CD4-positive, alpha-beta T cell treated with Interleukin-12 subunit alpha and Interleukin-12 subunit beta, for 1 hour (primary cell): ENCODE measurements around the gene ACYP2.
A peak's percentile ranks its signal among the peaks of the same experiment; 100 is the strongest.
"Not testable (repeated sequence)": the region's sequence is repeated elsewhere in the genome, so short reads cannot be mapped to it uniquely, and the experiment has no call there.

Source experiments
- DNase-seq: peaks from one replicate; pipeline ENCODE4 v3.0.0-alpha.2; 2020

ACYP2 gene

DNA sequence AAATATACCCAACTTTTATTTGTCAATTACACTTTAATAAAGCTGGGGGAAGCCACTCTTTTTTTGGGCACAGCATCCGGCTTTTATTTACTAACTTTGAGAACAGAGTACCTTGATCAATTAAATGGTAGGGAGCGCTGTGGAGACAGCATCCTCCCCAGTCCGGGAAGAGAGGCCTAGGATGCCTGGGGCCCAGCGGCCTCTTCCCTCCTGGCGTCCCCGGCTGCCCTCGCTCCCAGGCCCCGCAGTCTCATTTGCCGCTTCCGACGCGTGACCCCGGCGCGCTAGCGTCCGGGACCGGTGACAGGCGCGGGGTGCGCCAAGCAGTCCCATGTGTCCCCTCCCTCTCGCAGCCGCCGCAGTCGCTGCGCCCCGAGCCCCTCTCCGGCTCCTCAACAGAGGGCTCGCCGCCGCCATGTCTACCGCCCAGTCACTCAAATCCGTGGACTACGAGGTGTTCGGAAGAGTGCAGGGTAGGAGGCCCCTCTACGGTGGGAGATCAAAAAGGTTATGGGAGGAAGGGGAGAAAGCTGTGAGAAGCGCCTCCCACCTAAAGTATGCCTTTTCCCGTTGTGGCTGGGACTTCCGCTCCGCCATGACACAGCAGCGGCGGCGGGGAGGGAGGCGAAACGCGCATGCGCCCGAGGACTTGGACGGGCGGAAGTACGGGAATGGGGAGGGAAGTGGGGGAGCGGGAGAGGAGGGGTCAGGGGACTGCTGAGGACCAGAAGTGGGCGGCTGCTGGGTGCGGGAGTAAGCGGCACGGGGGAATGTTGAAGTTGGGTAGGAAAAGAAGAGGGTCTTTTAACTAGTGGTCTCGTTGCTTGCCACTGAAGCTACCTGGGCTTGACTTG lies at the start of gene ACYP2:
Gene ACYP2, plus strand, starts transcription at position 332 of the 854 bp plus-strand sequence.
- peak; percentile 92 for DNase-seq

DNA sequence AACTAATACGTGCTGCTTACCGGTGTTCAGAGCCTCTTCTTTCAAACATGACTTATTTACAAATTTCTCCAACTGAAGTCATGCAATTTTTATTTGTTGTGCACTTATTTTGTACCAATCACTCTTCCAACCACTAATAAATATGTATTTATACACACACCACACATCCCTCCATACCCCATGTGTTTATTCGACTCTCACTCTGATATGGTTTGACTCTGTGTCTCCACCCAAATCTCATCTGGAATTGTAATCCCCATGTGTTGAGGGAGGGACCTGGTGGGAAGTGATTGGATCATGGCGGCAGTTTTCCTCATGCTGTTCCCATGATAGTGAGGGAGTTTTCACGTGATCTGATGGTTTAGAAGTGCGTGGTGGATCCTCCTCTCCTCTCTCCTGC lies 49.5 kb upstream of the ACYP2 start:
- DNase-seq = no peak

DNA sequence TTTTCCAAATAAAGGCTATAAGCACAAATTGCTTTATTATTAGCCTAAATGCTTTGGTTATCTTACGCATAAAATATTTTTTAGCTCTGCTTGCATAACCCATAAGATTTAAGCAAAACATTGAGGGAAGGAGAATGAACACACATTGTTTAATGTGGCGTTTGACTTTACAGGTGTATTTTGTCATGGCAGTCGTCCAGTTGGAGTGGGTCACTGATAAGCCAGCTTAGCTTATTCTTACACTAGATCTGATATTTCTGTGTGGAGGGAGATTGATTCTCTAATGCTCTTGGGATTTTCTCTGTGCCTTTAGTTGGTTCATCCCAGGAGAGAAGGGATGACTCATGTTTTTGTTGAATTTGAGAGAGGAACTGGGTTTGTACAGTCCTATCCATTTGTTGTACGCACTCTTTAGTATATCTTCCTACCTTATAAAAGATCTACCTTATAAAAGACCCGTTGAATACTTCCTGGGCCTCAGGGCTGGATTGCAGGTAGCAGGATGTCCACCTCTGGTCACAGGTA lies 47.5 kb upstream of the ACYP2 start:
- no peak for DNase-seq

DNA sequence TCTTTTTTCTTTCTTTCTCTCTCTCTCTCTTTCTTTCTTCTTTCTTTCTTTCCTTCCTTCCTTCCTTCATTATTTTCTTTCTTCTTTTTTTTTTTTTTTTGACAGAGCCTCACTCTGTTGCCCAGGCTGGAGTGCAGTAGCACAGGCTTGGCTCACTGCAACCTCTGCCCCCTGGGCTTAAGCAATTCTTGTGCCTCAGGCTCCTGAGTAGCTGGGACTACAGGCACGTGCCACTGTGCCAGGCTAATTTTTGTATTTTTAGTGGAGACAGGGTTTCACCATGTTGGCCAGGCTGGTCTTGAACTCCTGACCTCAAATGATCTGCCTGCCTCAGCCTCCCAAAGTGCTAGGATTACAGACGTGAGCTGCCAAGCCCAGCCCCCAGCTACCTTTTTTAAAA lies 42.9 kb upstream of the ACYP2 start:
- DNase-seq = not testable (repeated sequence)

DNA sequence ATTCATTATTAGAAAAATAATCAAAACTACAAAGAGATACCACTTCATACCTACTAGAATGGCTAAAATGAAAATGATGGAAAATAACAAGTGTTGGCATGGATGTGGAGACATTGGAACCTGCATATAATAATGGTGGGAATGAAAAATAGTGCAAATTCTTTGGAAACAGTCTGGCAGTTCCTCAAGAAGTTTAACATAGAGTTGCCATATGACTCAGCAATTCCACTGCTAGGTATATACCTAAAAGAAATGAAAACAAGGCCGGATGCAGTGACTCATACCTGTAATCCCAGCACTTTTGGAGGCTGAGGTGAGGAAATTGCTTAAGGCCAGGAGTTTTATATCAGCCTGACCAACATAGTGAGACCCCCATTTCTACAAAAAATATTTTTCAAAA lies 41.6 kb upstream of the ACYP2 start:
- peak; percentile 16 for DNase-seq

DNA sequence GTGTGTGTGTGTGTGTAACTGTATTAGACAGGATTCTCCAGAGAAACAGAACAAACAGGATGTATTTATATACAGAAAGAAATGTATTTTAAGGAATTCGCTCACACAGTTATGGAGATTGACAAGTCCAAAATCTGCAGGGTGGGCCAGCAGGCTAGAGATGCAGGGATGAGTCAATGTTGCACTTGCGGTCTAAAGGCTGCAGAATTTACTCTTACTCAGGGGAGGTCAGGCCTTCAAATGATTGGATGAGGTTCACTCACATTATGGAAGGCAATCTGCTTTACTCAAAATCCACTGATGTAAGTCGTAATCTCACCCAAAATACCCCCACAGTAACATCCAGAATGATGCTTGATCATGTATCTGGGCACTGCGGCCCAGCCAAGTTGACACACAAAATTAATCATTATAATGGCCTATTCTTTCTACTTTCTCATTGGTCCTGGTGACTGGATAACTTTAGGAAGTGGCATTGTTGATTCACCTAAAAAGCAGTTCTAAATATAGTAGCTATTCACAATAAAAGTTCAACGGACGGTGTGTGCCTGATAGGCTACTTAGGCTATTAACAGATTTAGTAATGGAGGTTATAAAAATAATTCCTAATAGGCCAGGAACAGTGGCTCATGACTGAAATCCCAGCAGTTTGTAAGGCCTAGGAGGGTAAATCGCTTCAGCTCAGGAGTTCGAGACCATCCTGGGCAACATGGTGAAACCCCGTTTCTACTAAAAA lies 40.6 kb upstream of the ACYP2 start:
- no peak for DNase-seq

DNA sequence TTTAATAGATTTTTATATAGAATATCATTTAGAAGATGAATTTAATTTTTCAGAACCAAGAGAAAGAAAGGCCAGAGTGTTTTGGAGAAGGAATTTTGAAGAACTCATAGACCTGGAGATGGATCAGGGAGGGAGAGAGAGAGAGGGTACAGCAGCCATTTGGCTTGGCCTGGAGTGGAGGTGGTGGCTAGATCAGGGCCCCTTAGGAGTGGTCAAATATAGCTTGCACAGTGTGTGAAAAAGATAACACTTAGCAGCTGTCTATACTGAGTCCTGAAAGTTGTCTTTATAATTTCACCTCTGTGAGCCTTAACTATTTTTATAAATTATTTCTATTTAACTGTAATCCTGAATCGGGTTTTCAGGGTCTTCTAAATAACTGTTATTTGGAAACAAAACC lies 38.8 kb upstream of the ACYP2 start:
- no peak for DNase-seq

DNA sequence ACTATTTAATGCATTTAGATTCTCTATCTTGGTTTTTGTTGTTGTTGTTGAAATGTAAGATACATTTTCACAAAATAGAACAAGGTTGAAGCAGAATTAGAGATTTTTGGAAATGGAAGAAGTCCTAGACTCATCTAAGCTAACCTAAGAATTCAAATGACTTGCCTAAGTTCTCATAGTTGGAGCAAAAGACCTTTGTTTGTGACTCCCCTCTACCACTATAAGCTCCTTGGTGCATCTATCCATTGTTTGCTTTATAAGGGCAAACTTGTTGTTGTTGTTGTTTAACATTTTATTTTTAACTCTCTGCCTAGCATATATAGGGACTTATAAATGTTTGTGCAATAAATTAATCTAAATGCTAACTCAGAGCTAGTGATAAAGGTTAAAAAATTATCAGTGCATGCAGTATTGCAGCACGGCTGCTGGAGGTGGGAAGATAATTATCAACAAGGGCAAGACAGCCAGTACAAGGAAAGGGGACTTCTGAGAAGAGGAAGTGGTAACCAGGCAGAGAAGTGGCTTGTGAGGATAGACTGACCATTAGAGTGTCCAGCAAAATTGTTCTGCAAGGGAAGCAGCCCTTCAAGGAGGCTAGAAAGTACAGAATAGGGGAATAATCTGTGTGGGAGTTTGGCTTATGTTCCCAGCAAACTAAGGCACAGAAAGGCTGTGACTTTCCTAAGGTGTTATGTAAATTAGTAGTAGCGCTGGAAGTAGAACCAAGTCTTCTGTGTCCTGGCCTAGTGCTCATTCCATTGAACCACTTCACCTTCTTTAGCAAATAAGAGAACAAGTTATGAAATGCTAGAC lies 38.1 kb upstream of the ACYP2 start:
- no peak for DNase-seq

DNA sequence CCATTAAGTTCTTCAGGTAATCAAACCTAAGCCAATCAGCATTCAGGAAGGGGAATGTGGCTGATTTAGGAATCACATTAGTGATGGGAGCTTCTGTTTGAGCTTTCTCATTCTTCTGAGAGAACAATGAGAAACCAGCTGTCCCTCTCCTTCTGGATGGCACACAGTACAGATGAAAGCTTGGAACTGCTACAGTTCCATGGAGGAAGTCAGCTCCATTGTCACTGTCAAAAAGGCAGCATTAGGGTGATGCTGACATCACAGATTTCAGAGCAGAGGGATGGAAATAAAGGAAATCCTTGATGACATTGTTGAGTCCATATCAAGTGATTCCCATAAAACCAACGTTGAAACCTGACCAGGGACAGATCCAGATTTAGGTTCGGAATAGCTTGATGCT lies 36.1 kb upstream of the ACYP2 start:
- DNase-seq = no peak

DNA sequence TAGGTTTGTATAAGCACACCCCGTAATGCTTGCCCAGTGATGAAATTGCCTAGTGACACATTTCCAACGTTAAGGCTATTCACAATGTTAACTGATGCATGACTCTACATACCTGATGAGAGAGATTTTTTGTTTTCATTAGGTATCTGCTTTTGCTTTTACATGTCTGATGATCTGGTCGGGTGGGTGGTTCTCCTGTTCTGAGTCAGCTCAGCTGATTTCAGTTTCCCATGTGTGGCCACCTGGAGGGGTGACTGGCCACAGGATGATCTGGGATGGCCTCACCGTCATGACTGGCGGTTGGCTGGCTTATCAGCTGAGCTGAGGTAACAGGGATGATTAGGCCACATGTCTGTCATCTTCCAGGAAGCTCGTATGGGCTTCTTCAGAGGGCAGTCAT lies 33.8 kb upstream of the ACYP2 start:
- no peak for DNase-seq

DNA sequence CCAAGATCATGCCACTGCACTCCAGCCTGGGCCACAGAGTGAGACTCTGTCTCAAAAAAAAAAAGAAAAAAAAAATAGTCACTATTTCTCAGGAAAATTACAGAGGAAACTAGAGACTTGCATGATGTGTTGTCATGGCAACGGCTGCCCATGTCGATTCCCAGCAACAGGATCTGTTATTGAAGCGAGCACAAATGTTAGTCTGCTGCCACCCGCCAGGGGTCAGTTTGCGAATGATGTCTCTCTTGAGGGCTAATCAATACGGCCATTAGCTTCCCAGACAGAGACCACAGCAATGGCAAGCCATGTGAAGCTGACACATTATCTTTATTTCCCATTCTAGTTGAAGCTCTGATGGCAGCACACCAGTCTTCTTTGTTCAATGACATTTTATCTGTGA lies 32.4 kb upstream of the ACYP2 start:
- no peak for DNase-seq

DNA sequence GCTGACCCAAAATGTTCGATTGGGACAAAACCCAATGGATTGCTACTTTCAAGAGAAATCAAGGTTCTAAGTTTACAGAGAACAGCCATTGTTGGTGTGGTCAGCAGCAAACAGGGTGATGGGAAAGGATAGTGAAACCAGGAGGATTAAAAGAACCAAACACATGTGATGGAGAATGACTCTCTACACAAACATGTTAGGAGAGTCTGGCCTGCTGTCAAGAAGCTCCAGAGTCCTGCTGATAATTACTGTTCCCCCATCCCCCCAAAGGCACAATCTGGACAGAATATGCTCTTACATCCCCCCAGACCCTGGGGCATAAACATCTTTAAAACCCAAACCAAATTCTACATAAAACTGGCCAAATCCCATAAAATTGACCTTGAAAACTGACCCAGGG lies 32.0 kb upstream of the ACYP2 start:
- DNase-seq = no peak

DNA sequence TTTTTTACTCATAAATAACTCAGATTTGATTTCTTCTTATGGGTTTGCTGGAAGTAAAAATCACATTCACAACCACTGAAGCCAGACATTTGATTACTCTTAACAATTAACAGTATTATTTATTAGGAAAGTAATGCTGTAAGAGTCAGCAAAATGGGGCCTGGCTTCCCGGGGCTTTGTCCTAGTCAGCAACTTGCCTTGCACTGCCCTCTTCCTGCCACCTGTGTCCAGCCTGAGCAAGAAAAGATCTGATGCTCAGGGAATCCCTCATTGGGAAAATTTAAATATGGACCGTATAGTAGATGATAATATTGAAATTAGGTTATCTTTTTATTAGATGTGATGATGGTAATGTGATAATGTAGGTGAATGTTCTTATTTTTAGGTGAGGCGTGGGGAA lies 30.8 kb upstream of the ACYP2 start:
- DNase-seq = no peak

DNA sequence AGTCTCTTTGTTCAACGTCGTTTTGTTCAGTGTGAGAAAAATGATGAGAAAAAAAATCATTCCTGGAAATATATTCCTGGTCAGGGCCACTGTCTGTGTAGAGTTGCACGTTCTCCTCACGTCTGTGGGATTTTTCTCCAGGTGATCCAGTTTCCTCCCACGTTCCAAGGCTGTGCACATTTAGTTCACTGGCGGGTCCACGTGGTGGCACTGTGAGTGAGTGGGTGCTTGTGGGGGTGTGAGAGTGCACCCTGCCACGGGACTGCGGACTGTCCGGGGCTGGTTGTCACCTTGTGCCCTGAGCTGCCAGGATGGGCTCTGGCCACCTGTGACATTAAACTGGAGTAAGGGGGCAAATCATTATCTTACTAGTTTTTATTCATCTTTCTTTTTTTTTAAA lies 30.3 kb upstream of the ACYP2 start:
- no peak for DNase-seq

DNA sequence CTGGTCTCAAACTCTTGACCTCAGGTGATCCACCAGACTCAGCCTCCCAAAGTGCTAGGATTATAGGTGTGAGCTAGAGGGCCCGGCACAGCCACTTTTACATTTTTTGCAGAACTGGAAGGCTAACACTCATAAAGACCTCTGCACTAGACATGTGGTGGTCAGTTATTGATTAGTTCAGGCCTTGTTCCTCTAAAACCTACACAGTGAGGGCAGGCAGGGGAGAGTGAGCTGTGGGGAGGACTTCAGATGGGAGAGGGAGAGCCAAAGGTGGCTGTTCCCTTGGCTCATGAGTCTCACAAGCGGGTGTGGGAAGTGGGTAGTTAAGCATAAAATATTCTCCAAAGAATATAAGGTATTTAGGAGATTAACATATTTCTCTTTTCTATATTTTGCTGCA lies 29.3 kb upstream of the ACYP2 start:
- DNase-seq = no peak

DNA sequence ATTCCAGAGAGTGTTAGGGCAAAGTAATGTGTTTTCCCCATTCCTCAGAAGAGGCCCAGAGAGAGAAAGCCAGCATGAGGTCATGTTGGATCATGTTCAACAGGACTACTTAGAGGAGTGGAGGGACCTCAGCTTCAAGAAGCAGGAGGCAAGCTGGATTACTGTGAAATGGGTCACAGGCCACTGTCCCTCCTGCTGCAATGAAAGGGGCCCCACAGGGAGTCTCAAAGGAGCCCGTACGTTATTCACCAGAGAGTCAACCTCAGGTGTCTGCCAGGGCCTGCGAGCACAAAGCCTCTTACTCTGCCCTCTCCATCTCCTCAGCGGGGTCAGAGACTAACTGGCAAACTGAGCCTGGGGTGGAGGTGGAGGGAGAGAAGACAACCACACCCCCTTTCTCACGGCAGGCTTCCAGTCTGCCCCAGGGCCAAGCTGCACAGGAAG lies 27.2 kb upstream of the ACYP2 start:
- no peak for DNase-seq

DNA sequence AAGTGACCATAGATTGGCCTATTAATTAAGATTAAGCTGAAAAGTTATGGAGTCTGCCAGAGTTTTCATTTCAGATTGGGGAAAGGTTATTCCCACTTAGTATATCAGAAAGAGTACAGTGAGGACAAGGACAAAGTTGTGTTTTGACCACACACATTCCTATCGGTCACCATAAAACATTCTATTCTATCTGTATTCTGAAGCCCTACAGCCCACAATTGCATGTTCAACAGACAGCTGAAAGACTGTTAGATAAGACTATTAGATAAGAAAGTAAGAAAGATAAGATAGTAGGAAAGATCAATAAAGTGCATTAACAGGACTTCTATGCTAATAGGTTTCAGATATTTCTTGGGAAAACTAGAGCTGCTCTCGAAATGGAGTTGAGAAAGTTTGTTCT lies 26.7 kb upstream of the ACYP2 start:
- DNase-seq = no peak

DNA sequence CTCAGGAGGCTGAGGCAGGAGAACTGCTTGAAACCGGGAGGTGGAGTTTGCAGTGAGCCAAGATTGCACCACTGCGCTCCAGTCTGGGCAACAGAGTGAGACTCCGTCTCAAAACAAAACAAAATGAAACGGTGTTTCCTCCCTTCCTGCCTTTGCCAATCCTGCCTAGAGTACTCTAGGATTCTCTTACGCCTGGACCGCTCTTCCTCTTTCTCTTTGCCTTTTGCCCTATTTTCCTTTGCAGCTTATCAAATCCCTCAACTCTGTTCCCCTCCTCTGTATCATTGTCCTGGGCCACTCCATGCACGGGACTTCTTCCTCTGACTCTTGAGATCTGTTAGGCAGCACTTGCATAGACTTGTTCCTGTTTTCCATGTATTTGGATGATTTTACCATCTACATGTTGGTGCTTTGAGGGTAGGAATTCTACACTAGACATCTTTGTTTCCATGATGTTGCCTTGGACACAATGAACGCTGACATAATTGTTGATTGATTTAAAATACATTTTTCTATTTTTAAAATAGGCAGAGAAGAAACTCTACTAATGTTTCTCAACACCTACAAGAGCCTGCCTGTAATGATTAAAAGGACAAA lies 24.8 kb upstream of the ACYP2 start:
- DNase-seq = no peak

DNA sequence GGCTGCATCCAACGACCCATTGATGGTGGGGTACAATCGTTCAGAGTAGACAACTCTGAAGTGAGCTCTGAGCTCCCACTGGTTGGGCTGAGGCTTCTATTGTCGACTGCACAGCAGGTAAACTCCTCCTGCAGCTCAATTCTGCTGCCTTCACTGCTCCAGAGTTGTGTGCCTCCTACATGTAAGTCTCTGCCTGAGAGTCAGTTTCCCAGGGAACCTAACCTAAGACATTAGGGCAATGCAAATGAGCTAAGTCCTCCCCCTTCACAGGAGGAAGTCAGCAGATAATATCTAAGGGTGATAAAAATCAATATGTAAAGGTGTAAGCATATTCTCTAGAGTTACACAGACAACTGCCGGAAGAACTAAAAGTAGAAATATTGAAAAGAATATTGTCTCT lies 22.5 kb upstream of the ACYP2 start:
- peak; percentile 40 for DNase-seq

DNA sequence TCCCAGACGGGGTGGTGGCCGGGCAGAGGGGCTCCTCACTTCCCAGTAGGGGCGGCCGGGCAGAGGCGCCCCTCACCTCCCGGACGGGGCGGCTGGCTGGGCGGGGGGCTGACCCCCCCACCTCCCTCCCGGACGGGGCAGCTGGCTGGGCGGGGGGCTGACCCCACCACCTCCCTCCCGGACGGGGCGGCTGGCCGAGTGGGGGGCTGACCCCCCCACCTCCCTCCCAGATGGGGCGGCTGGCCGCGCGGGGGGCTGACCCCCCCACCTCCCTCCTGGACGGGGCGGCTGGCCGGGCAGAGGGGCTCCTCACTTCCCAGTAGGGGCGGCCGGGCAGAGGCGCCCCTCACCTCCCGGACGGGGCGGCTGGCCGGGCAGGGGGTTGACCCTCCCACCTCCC lies 20.0 kb upstream of the ACYP2 start:
- DNase-seq = not testable (repeated sequence)

DNA sequence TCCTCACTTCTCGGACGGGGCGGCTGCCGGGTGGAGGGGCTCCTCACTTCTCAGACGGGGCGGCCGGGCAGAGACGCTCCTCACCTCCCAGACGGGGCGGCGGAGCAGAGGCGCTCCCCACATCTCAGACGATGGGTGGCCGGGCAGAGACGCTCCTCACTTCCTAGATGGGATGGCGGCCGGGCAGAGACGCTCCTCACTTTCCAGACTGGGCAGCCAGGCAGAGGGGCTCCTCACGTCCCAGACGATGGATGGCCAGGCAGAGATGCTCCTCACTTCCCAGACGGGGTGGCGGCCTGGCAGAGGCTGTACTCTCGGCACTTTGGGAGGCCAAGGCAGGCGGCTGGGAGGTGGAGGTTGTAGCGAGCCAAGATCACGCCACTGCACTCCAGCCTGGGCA lies 19.3 kb upstream of the ACYP2 start:
- DNase-seq = not testable (repeated sequence)

DNA sequence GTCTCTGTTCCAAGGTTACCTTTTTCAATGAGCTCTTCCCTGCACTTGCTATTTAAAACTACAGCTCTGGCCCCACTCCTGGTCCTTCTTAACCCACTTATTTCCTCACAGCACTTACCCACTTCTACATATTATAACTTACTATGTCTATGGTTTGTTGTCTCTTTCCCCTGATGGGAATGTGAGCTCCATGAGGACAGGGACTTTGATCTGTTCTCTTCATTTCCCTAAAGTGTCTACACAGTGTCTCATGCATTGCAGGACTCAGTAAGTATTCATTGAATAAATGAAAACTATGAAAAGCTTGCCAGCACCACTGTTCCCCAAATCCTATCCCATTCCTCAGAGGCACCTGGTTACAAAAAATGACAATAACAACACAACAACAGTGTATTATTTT lies 18.3 kb upstream of the ACYP2 start:
- DNase-seq = no peak

DNA sequence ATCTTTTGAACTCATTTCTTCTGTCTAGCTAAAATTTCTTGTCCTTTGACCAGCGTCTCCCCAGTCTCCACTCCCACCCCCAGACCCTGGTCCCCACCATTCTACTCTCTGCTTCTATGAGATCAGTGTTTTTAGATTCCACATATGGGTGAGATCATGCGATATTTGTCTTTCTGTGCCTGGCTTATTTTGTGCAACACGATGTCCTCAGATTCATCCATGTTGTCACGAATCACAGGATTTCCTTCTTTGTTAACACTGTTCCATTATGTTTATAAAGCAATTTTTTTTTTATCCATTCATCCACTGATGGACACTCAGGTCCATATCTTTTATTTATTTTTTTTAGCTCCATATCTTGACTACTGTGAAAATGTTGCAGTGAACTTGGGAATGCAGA lies 16.0 kb upstream of the ACYP2 start:
- DNase-seq = no peak
